HEK293 (cell line): Measurements from ENCODE around the gene SLC22A4.

ENCODE experiments used
- CTCF ChIA-PET: fragments of 350-600 bp; formaldehyde crosslinking; extraction: SDS; loops from one replicate; lab custom pipeline; 2021; ENCODE audit warnings: antibody characterized with exemption; lab: Yijun Ruan, JAX
- POLR2A ChIA-PET: fragments of 300-600 bp; formaldehyde crosslinking; extraction: SDS; loops from one replicate; lab custom pipeline; 2020; ENCODE audit warnings: antibody characterized with exemption, inconsistent platforms; lab: Yijun Ruan, JAX
- H3K27ac ChIP-seq: fragments of 200-500 bp; sonication (Bioruptor generic); 2 replicates; pipeline ENCODE4 v1.5.1; 2014; ENCODE audit warnings: low read depth, low read length, control low read depth, inconsistent platforms; ENCODE audit errors: extremely low read depth
- H3K36me3 ChIP-seq, 2 experiments: fragments of 200-500 bp in 1 of 2; sonication (Bioruptor generic) in 1 of 2; 1 replicate in 1 of 2; 2 replicates in 1 of 2; pipeline ENCODE4 v1.5.1; 2014 to 2017; ENCODE audit warnings: inconsistent platforms in 2 of 2, low read length in 2 of 2; ENCODE audit not compliant: control insufficient read depth in 2 of 2, insufficient read depth in 1 of 2
- H3K4me1 ChIP-seq: fragments of 200-500 bp; sonication (Bioruptor generic); 2 replicates; pipeline ENCODE4 v1.5.1; 2014; ENCODE audit warnings: mild to moderate bottlenecking, low read length, inconsistent platforms; ENCODE audit not compliant: control insufficient read depth, insufficient read depth
- H3K4me3 ChIP-seq: 2 replicates; pipeline ENCODE4 v1.5.1; 2011; ENCODE audit warnings: low read depth, mild to moderate bottlenecking, control low read depth, low read length, moderate library complexity
- H3K9me3 ChIP-seq: fragments of 200-500 bp; sonication (Bioruptor generic); 2 replicates; pipeline ENCODE4 v1.5.1; 2014; ENCODE audit warnings: low read depth, low read length, inconsistent platforms; ENCODE audit not compliant: control insufficient read depth, insufficient read depth
- EGR2 ChIP-seq: fragments of 450-650 bp; formaldehyde crosslinking; IDR thresholded peaks from 2 replicates; pipeline ENCODE4 v1.5.1; 2016; ENCODE audit warnings: low read depth, missing biosample characterization, missing genetic modification characterization
- SETDB1 ChIP-seq: IDR thresholded peaks from one replicate; pipeline ENCODE4 v1.6.1; 2017; ENCODE audit warnings: mild to moderate bottlenecking, low read length, moderate library complexity, mixed read lengths; ENCODE audit not compliant: insufficient read length
- ZFHX2 ChIP-seq: fragments of 450-650 bp; formaldehyde crosslinking; conservative IDR thresholded peaks from 2 replicates; pipeline ENCODE4 v1.5.1; 2016; ENCODE audit warnings: missing biosample characterization, missing genetic modification characterization
- ZIC2 ChIP-seq: fragments of 450-650 bp; formaldehyde crosslinking; IDR thresholded peaks from 2 replicates; pipeline ENCODE4 v1.5.1; 2016; ENCODE audit warnings: missing biosample characterization, missing genetic modification characterization
- ZNF155 ChIP-seq: fragments of 450-650 bp; formaldehyde crosslinking; IDR thresholded peaks from 2 replicates; pipeline ENCODE4 v1.5.1; 2016; ENCODE audit warnings: missing biosample characterization, missing genetic modification characterization
- ZNF302 ChIP-seq: fragments of 450-650 bp; formaldehyde crosslinking; IDR thresholded peaks from 2 replicates; pipeline ENCODE4 v1.5.1; 2016; ENCODE audit warnings: missing biosample characterization, missing genetic modification characterization, low read depth
- ZNF555 ChIP-seq: fragments of 450-650 bp; formaldehyde crosslinking; conservative IDR thresholded peaks from 2 replicates; pipeline ENCODE4 v1.5.1; 2017; ENCODE audit warnings: missing biosample characterization, mild to moderate bottlenecking, missing genetic modification characterization, inconsistent platforms
- ZNF600 ChIP-seq: fragments of 450-650 bp; formaldehyde crosslinking; IDR thresholded peaks from 2 replicates; pipeline ENCODE4 v1.5.1; 2016; ENCODE audit warnings: missing biosample characterization, missing genetic modification characterization
- TF ChIP-seq, protein P1 (sequence below): fragments of 450-650 bp; IDR thresholded peaks from 2 replicates; pipeline ENCODE4 v1.5.1; 2018; ENCODE audit warnings: missing biosample characterization, missing genetic modification characterization
- TF ChIP-seq, protein P2 (sequence below): fragments of 450-650 bp; formaldehyde crosslinking; IDR thresholded peaks from 2 replicates; pipeline ENCODE4 v1.5.1; 2016; ENCODE audit warnings: missing biosample characterization, missing genetic modification characterization
- TF ChIP-seq, protein P3 (sequence below): fragments of 450-650 bp; formaldehyde crosslinking; IDR thresholded peaks from 2 replicates; pipeline ENCODE4; 2016; ENCODE audit warnings: missing biosample characterization, missing genetic modification characterization
- TF ChIP-seq, protein P4 (sequence below): fragments of 450-650 bp; formaldehyde crosslinking; conservative IDR thresholded peaks from 2 replicates; pipeline ENCODE4 v1.5.1; 2016; ENCODE audit warnings: low read depth, missing biosample characterization, missing genetic modification characterization

SLC22A4 gene

DNA sequence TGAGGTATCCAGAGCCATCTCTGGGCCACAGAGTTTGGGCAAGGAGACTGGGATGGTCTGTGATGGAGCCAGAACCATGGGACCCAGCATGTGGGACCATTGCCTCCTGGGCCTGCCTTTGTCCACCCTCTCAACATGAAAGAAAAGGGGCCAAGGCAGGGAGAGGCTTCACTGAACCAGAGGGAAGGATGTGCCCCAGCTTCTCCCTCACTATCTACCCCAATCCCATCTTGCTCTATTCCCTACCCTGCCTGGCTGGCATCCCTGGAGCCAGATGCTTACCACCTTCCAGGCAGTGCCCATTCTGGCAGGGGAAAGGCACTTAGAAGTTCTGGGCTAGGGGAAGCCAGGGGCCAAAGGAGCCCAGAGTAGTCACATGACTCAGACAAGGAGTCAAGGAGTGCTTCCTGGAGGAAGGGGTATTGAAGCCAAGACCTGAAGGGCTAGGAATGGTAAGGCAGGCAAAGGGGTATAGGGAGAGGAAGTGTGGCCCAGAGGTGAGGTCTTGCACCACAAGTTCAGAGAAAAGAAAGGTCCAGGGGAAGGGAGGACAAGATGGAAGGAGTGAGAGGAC, 26.9 kb upstream of the SLC22A4 start:
- TF ChIP-seq ZNF600 (tag by site-specific recombination), result 0 out of 2 replicates have a peak, but pooled peaks have one; percentile 60
- TF ChIP-seq, protein P1, sequence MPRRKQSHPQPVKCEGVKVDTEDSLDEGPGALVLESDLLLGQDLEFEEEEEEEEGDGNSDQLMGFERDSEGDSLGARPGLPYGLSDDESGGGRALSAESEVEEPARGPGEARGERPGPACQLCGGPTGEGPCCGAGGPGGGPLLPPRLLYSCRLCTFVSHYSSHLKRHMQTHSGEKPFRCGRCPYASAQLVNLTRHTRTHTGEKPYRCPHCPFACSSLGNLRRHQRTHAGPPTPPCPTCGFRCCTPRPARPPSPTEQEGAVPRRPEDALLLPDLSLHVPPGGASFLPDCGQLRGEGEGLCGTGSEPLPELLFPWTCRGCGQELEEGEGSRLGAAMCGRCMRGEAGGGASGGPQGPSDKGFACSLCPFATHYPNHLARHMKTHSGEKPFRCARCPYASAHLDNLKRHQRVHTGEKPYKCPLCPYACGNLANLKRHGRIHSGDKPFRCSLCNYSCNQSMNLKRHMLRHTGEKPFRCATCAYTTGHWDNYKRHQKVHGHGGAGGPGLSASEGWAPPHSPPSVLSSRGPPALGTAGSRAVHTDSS (tag by site-specific recombination), result no peak
- Histone ChIP-seq H3K4me1 (no peaks in the 10 kb centered on the region; the same call in 1 of the 2 replicates), H3K9me3 (no peaks in the 10 kb centered on the region), H3K27ac (no peak overlapping the region), H3K36me3 (no peaks in the 10 kb centered on the region), H3K4me3 (no peak overlapping the region)
- ChIA-PET POLR2A (no interaction called here), CTCF (no interaction called here)

DNA sequence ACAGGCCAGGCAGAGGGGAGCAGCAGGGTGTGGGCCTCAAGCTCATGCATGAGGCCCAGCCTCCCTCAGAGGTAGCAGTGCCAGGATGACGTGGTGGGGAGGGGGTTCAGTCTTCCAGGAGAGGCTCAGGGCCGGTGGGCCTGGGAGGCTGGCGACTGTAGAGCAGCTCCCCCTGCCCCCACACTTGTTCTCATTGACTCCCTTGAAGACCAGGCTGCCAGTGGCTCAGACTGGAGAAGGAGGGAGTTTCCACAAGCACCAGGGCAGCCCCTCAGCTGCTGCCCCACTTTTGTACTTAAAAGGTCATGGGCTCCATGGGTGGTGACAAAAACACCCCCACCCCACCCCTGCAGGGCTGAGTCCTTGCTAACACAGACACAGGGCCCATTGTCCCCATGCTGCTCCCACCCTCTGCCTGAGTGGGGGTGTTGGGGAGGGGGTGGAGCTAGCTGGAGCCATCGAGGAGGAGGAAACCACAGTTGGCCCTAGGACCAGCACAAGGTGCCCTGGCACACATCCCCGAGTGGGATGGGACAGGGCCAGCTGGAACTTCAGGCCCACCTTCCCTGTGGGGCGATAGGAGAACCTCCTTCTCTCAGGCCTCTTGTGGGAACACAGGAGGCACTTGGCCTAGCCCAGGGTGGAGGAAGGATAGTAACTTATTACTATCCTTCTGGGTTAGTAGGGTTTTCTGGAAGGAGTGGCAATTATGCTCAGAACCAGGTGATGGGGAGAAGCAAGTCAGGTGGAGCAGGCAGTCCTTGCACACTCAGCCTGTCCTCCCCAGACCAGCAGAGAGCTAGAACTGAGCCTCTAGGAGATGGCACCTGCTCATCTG, 26.0 kb upstream of the SLC22A4 start:
- H3K27ac ChIP-seq, result no peak overlapping the region
- CTCF ChIA-PET, result interaction anchor here (1.3 kb wide), 1 partner anchor 11 kb away, joined by 5 read pairs; no protein-coding TSS in a partner anchor
- POLR2A ChIA-PET, result no interaction called here
- TF ChIP-seq ZIC2 (tag by site-specific recombination) (peak; percentile 16; the same call in 1 of the 2 replicates), ZNF555 (tag by site-specific recombination) (no peak), ZFHX2 (tag by site-specific recombination) (peak; percentile 90), SETDB1 (no peak), ZNF302 (tag by site-specific recombination) (no peak), EGR2 (peak; percentile 94), ZNF155 (tag by site-specific recombination) (no peak)
- TF ChIP-seq, protein P2, sequence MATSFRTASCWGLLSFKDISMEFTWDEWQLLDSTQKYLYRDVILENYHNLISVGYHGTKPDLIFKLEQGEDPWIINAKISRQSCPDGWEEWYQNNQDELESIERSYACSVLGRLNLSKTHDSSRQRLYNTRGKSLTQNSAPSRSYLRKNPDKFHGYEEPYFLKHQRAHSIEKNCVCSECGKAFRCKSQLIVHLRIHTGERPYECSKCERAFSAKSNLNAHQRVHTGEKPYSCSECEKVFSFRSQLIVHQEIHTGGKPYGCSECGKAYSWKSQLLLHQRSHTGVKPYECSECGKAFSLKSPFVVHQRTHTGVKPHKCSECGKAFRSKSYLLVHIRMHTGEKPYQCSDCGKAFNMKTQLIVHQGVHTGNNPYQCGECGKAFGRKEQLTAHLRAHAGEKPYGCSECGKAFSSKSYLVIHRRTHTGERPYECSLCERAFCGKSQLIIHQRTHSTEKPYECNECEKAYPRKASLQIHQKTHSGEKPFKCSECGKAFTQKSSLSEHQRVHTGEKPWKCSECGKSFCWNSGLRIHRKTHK (tag by site-specific recombination), result no peak
- TF ChIP-seq, protein P3, sequence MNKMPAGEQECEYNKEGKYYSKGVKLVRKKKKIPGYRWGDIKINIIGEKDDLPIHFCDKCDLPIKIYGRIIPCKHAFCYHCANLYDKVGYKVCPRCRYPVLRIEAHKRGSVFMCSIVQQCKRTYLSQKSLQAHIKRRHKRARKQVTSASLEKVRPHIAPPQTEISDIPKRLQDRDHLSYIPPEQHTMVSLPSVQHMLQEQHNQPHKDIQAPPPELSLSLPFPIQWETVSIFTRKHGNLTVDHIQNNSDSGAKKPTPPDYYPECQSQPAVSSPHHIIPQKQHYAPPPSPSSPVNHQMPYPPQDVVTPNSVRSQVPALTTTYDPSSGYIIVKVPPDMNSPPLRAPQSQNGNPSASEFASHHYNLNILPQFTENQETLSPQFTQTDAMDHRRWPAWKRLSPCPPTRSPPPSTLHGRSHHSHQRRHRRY (tag by site-specific recombination), result no peak
- TF ChIP-seq, protein P4, sequence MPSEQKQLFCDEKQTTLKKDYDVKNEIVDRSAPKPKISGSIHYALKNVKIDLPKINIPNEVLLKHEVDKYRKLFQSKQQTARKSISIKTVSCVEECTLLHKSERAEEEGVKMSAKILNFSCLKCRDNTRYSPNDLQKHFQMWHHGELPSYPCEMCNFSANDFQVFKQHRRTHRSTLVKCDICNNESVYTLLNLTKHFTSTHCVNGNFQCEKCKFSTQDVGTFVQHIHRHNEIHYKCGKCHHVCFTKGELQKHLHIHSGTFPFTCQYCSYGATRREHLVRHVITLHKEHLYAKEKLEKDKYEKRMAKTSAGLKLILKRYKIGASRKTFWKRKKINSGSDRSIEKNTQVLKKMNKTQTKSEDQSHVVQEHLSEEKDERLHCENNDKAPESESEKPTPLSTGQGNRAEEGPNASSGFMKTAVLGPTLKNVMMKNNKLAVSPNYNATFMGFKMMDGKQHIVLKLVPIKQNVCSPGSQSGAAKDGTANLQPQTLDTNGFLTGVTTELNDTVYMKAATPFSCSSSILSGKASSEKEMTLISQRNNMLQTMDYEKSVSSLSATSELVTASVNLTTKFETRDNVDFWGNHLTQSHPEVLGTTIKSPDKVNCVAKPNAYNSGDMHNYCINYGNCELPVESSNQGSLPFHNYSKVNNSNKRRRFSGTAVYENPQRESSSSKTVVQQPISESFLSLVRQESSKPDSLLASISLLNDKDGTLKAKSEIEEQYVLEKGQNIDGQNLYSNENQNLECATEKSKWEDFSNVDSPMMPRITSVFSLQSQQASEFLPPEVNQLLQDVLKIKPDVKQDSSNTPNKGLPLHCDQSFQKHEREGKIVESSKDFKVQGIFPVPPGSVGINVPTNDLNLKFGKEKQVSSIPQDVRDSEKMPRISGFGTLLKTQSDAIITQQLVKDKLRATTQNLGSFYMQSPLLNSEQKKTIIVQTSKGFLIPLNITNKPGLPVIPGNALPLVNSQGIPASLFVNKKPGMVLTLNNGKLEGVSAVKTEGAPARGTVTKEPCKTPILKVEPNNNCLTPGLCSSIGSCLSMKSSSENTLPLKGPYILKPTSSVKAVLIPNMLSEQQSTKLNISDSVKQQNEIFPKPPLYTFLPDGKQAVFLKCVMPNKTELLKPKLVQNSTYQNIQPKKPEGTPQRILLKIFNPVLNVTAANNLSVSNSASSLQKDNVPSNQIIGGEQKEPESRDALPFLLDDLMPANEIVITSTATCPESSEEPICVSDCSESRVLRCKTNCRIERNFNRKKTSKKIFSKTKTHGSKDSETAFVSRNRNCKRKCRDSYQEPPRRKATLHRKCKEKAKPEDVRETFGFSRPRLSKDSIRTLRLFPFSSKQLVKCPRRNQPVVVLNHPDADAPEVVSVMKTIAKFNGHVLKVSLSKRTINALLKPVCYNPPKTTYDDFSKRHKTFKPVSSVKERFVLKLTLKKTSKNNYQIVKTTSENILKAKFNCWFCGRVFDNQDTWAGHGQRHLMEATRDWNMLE (tag by site-specific recombination), result no peak
- H3K4me1 ChIP-seq, result no peaks in the 10 kb centered on the region; the same call in 1 of the 2 replicates
- H3K4me3 ChIP-seq, result no peak overlapping the region
- no peaks in the 10 kb centered on the region for H3K9me3 ChIP-seq
- no peaks in the 10 kb centered on the region for H3K36me3 ChIP-seq
